Erythroblast (primary cell): Measurements from ENCODE around the gene GALNT18.

ENCODE experiments used
- GATA1 ChIP-seq: IDR thresholded peaks from 2 replicates; pipeline ENCODE4 v1.6.1; 2011; ENCODE audit warnings: low read depth, mild to moderate bottlenecking, control low read depth, low read length, moderate library complexity
- POLR2A ChIP-seq: IDR thresholded peaks from 2 replicates; pipeline ENCODE4 v1.6.1; 2011; ENCODE audit warnings: mild to moderate bottlenecking, low read length

GRCh38 chr11:11427140-11427539 is 194.7 kb downstream of the GALNT18 start:
- TF ChIP-seq POLR2A (no peak), GATA1 (no peak)
